CD4-positive, alpha-beta T cell (primary cell): ENCODE measurements around the gene BCORL1. TPM values are rescaled to one million over a fixed set of nuclear protein-coding genes. Genes with fewer than 3 reads are reported as not detected.

Experiments
- ATAC-seq: fragments of 200-7000 bp; cut with Tn5 transposase; one replicate; pipeline ENCODE4 v1.10.0; 2022; ENCODE audit warnings: mild to moderate bottlenecking; ENCODE audit not compliant: poor library complexity
- CTCF ChIA-PET: fragments of 350-600 bp; sonication (Branson Sonifier 250); formaldehyde crosslinking; loops from one replicate; lab custom pipeline; 2021; ENCODE audit warnings: antibody characterized with exemption, inconsistent platforms; lab: Charles Lee
- POLR2A ChIA-PET: fragments of 350-600 bp; sonication (Branson Sonifier 250); formaldehyde crosslinking; loops from one replicate; lab custom pipeline; 2021; ENCODE audit warnings: antibody characterized with exemption, inconsistent platforms; lab: Charles Lee
- DNase-seq, 14 experiments: peaks; one replicate each; pipeline ENCODE4 v3.0.0-alpha.2; 2013 to 2020; ENCODE audit warnings: mixed read lengths in 2 of 14
- H3K27ac ChIP-seq, 2 donors: one replicate each; pipeline versions ENCODE4 v1.5.1 to v1.7.0; 2013; ENCODE audit warnings: low read length in 2 of 2, low read depth in 1 of 2, mild to moderate bottlenecking in 1 of 2
- H3K27me3 ChIP-seq, 2 experiments: 1 replicate in 1 of 2; 2 replicates in 1 of 2; pipeline versions ENCODE4 v1.6.1 to v1.7.0; 2013; ENCODE audit warnings: low read length in 2 of 2, control low read depth in 1 of 2, mild to moderate bottlenecking in 1 of 2, moderate library complexity in 1 of 2; ENCODE audit not compliant: insufficient read depth in 2 of 2, control insufficient read depth in 1 of 2
- H3K36me3 ChIP-seq: one replicate; pipeline ENCODE4 v1.6.1; 2013; ENCODE audit warnings: low read length, control low read depth; ENCODE audit not compliant: insufficient read depth
- H3K4me1 ChIP-seq: one replicate; pipeline ENCODE4 v1.6.1; 2013; ENCODE audit warnings: low read length, control low read depth; ENCODE audit not compliant: insufficient read depth
- H3K4me3 ChIP-seq: one replicate; pipeline ENCODE4 v1.5.1; 2013; ENCODE audit warnings: mild to moderate bottlenecking, low read length, moderate library complexity
- H3K9me3 ChIP-seq, 2 experiments: 1 replicate in 1 of 2; 2 replicates in 1 of 2; pipeline versions ENCODE4 v1.6.1 to v1.7.0; 2013; ENCODE audit warnings: low read length in 2 of 2, mild to moderate bottlenecking in 2 of 2, control low read depth in 1 of 2, moderate library complexity in 1 of 2; ENCODE audit not compliant: control insufficient read depth in 1 of 2, insufficient read depth in 1 of 2
- H3K27ac Mint-ChIP-seq: one replicate; pipeline ENCODE4 v1.8.0; 2020; ENCODE audit warnings: mixed read lengths
- H3K27me3 Mint-ChIP-seq: one replicate; pipeline ENCODE4 v1.8.0; 2021; ENCODE audit warnings: mixed read lengths
- H3K36me3 Mint-ChIP-seq: one replicate; pipeline ENCODE4 v1.8.0; 2021; ENCODE audit warnings: low read depth, mixed read lengths
- H3K4me1 Mint-ChIP-seq: one replicate; pipeline ENCODE4 v1.8.0; 2021; ENCODE audit warnings: low read depth, mixed read lengths
- H3K4me3 Mint-ChIP-seq: one replicate; pipeline ENCODE4 v1.8.0; 2020; ENCODE audit warnings: mild to moderate bottlenecking, mixed read lengths
- H3K9me3 Mint-ChIP-seq: one replicate; pipeline ENCODE4 v1.8.0; 2020; ENCODE audit warnings: mixed read lengths
- CTCF ChIP-seq: fragments of 200-600 bp; IDR thresholded peaks from one replicate; pipeline ENCODE4 v1.8.0; 2022; ENCODE audit warnings: antibody characterized with exemption, mild to moderate bottlenecking
- intact Hi-C, 2 experiments: fragments of 100-400 bp; cut with DNase I in 1 of 2; cut with micrococcal nuclease in 1 of 2; formaldehyde crosslinking; loops; one replicate each; pipeline versions ENCODE4 v1.15.1 to v1.9.0; 2023 to 2025; cut with DNase I, micrococcal nuclease
- total RNA-seq, 174 experiments: library from RNA in 2 of 174; stranded (reverse) in 2 of 174; gene quantifications; one replicate each; pipeline ENCODE4 v1.2.3 and lab custom pipeline; 2021 to 2026

BCORL1 gene
- total RNA-seq, 2 experiments from 2014 or later: 3.4 to 3.5 TPM

- Mint-ChIP-seq H3K4me1 (peaks cover 20% of the 10 kb centered on the region), H3K27me3 (no peaks in the 10 kb centered on the region), H3K4me3 (no peak overlapping the region), H3K9me3 (no peaks in the 10 kb centered on the region), H3K36me3 (no peaks in the 10 kb centered on the region), H3K27ac (no peak overlapping the region)
- Histone ChIP-seq H3K36me3 (no peaks in the 10 kb centered on the region), H3K4me3 (no peak overlapping the region), H3K9me3 (no peaks in the 10 kb centered on the region), H3K4me1 (peaks cover 19% of the 10 kb centered on the region), H3K27ac (no peak overlapping the region), H3K27me3 (no peaks in the 10 kb centered on the region)
- intact Hi-C loops: no loop called here
- DNase-seq (no peak), ATAC-seq (no peak)
- ChIA-PET POLR2A (interaction anchor here (1.0 kb wide), 1 partner anchor 15 kb away, joined by 3 read pairs; no protein-coding TSS in a partner anchor), CTCF (interaction anchor here (0.6 kb wide), 1 partner anchor 229 kb away, joined by 4 read pairs; no protein-coding TSS in a partner anchor)
- TF ChIP-seq CTCF: no peak
Measured at GRCh38 chrX:129976441-129976840, 6.0 kb upstream of the BCORL1 start.

- no peaks in the 10 kb centered on the region for H3K9me3 Mint-ChIP-seq
- peak overlapping the region; percentile 55 for H3K27ac Mint-ChIP-seq
- no peaks in the 10 kb centered on the region for H3K9me3 ChIP-seq
- H3K27me3 Mint-ChIP-seq: no peaks in the 10 kb centered on the region
- H3K27me3 ChIP-seq: no peaks in the 10 kb centered on the region
- H3K4me3 Mint-ChIP-seq: peak overlapping the region; percentile 93
- no peak overlapping the region for H3K27ac ChIP-seq
- POLR2A ChIA-PET: interaction anchor here (1.1 to 2.1 kb wide), 2 partner anchors 27 to 81 kb away, joined by 3 to 8 read pairs; no protein-coding TSS in a partner anchor
- CTCF ChIA-PET: no interaction called here
- no peak overlapping the region for H3K4me3 ChIP-seq
- H3K36me3 Mint-ChIP-seq: no peaks in the 10 kb centered on the region
- no peak for DNase-seq
- intact Hi-C loops: no loop called here
- ATAC-seq: no peak
- peaks cover 20% of the 10 kb centered on the region for H3K4me1 Mint-ChIP-seq
- H3K4me1 ChIP-seq: peaks cover 28% of the 10 kb centered on the region
- TF ChIP-seq CTCF: no peak
- no peaks in the 10 kb centered on the region for H3K36me3 ChIP-seq
Measured at GRCh38 chrX:129979207-129979920, 3.1 kb upstream of the BCORL1 start.

GRCh38 chrX:129980001-129980401 lies 2.4 kb upstream of the BCORL1 start:
- Mint-ChIP-seq H3K27me3 (no peaks in the 10 kb centered on the region), H3K27ac (no peak overlapping the region), H3K9me3 (no peaks in the 10 kb centered on the region), H3K4me3 (no peak overlapping the region), H3K36me3 (no peaks in the 10 kb centered on the region), H3K4me1 (peaks cover 25% of the 10 kb centered on the region)
- H3K27me3 ChIP-seq: no peaks in the 10 kb centered on the region
- no peak overlapping the region for H3K27ac ChIP-seq
- POLR2A ChIA-PET: interaction anchor here (2.1 kb wide), 1 partner anchor 27 kb away, joined by 8 read pairs; no protein-coding TSS in a partner anchor
- H3K4me3 ChIP-seq: no peak overlapping the region
- CTCF ChIA-PET: no interaction called here
- ATAC-seq: no peak
- no peaks in the 10 kb centered on the region for H3K36me3 ChIP-seq
- H3K4me1 ChIP-seq: peaks cover 34% of the 10 kb centered on the region
- H3K9me3 ChIP-seq: no peaks in the 10 kb centered on the region
- no peak for TF ChIP-seq CTCF
- DNase-seq: peak in 8 of 14 experiments; percentile 10 to 68 (median 36)
- intact Hi-C loops: no loop called here
